Esophagus muscularis mucosa (tissue), 4 donors: ENCODE measurements around the gene OR13G1.

Experiments used
- CTCF ChIP-seq, 3 experiments: fragments of 200-600 bp in 2 of 3; fragments of 450-650 bp in 1 of 3; sonication (generic) in 2 of 3; IDR thresholded peaks; one replicate each; pipeline ENCODE4 v1.5.1; 2017 to 2019; ENCODE audit warnings: antibody characterized with exemption in 3 of 3, mild to moderate bottlenecking in 2 of 3, moderate library complexity in 1 of 3
- EP300 ChIP-seq: sonication (generic); formaldehyde crosslinking; IDR thresholded peaks from one replicate; pipeline ENCODE4 v1.6.1; 2017; ENCODE audit warnings: antibody characterized with exemption
- POLR2A ChIP-seq: fragments of 450-650 bp; IDR thresholded peaks from one replicate; pipeline ENCODE4 v1.6.1; 2017; ENCODE audit warnings: antibody characterized with exemption, moderate library complexity, mild to moderate bottlenecking, low read depth
- POLR2AphosphoS5 ChIP-seq, 2 donors: sonication (generic); formaldehyde crosslinking; IDR thresholded peaks; one replicate each; pipeline ENCODE4 v1.6.1; 2017; ENCODE audit warnings: antibody characterized with exemption in 2 of 2

GRCh38 chr1:247656221-247656875 is 23.2 kb downstream of the OR13G1 start:
- TF ChIP-seq CTCF (IDR thresholded peaks at IDR 0.05) = no peak
- no peak for TF ChIP-seq POLR2AphosphoS5 (IDR thresholded peaks at IDR 0.05)
- no peak for TF ChIP-seq POLR2A
- no peak for TF ChIP-seq EP300
